Activated naive CD4-positive, alpha-beta T cell treated with Interleukin-2 at 50 U/mL for 16 hours (primary cell): ENCODE results near the gene LRRC36.
"Not testable (repeated sequence)": the region's sequence is repeated elsewhere in the genome, so short reads cannot be mapped to it uniquely, and the experiment has no call there.

ENCODE experiments used
- DNase-seq: peaks from one replicate; pipeline ENCODE4 v3.0.0-alpha.2; 2020

The LRRC36 gene

DNA sequence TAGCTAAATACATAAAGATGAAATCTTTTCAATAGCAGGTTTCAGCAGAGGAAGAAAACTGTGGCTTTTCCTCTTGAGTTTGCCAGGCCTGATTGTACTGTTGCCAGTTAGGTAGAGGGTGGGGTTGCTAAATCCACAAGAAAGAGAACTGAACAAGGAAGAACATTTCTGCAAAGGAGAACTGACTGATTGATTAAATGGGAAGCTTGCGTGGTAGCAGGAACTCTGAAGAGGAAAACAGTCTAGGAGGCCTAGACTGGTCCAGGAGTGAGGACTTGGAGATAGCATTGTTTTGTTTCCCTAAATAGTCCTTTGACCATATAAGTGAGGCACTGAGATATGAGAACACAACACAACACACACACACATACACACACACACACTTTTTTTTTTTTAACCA lies 18.8 kb downstream of the LRRC36 start:
- no peak for DNase-seq

DNA sequence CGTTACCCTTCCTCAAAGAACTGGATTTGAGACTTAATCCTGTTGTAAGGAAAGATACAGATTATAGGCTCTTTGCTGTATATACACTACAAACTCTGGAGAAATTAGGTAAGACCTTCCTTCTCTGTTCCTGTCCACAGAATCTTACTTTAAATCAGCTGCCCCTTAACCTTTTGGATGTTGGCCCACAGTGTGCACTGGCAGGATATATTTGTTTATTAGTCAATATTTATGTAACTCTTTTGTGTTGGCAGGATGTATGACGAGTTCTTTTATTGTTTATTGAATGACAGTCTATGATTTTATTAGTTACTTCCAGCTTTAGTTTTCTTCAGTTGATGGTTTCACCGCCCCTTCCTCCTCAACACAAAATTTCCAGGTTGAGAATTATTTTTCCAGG lies 19.7 kb downstream of the LRRC36 start:
- no peak for DNase-seq

DNA sequence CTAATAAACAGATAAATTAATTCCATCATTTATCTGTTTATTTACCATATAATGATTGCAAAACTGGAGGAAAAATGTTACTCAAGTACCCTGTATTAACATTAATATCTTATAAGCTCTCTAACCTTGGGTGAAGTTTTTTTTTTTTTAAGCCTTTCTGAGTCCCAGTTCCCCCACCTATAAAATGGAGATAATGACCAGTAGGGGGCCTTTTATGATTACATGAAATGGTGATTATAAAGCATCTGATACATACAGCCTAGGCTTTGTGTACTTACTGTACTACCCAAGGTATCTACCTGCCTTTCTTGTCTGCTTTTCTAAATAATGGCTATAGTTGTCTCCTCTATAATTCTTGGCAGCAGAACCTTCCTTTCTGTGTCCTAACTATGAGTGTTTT lies 22.6 kb downstream of the LRRC36 start:
- DNase-seq, result no peak

DNA sequence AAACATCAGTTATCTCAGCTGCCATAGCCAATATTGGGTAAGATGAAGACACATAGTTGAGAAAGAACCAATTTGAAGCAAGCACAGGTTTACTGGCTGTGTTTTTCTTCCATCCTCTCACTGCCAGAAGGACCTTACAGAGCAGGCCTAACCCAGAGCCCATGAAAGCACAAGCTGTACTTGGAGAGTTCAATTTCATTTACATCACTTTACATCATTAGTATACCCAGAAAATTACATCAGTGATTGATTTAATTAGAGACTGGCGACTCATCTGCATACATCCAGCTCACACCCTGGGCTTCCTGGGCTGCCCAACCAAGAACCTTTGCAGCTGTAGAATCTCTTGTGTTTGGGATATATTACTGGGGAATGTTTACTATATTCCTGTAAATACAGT lies 23.7 kb downstream of the LRRC36 start:
- no peak for DNase-seq

DNA sequence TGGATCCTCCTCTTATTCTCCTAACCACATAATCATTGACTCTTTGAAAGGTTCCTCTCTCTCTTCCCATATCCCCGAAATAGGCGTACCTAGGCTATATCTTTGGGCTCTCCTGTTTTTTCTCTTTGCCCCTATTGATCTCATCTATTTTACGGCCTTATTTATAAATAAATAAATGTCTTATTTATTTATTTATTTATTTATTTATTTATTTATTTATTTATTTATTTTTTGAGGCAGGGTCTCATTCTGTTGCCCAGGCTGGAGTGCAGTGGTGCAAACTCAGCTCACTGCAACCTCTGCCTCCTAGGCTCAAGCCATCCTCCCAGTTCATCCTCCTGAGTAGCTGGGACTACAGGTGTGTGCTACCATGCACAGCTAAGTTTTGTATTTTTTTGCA lies 25.8 kb downstream of the LRRC36 start:
- DNase-seq, result not testable (repeated sequence)

GRCh38 chr16:67356396-67356795 lies 29.8 kb downstream of the LRRC36 start:
- DNase-seq, result no peak

DNA sequence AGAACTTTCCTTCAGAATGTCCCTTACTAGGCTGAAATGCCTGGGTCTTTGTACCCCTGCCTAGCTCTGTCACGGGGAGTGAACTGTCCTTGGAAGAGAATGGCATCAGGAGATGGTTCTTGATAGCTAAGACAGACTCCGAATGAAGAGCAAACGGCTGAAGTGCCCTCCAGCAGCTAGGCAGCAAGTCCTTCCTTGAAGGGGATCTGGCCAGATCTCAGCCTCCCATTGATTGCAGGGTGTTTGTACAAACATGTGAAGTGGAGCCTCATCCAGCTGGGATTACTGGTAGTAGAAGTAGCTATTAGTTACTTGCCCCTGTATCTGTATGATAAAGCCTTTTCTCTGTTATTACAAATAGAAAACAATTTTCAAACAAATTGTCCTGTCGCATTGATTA lies 30.9 kb downstream of the LRRC36 start:
- DNase-seq, result no peak

- DNase-seq, result not testable (repeated sequence)
Measured at GRCh38 chr16:67359540-67360269, 33.1 kb downstream of the LRRC36 start.

DNA sequence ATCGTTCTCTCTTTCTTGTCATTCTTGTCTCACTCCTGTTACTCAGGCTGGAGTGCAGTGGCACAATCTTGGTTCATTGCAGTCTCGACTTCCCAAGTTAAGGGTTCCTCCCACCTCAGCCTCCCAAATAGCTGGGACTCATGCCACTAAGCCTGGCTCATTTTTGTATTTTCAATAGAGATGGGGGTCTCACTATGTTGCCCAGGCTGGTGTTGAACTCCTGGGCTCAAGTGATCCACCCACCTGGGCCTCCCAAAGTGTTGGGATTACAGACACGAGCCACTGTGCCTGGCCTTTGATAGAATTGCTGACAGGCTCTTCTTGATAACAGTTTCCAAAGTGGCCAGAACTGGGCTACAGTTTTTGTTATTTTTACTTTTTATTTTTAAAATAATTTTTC lies 34.4 kb downstream of the LRRC36 start:
- no peak for DNase-seq

GRCh38 chr16:67364600-67365235 lies 38.1 kb downstream of the LRRC36 start:
- no peak for DNase-seq

DNA sequence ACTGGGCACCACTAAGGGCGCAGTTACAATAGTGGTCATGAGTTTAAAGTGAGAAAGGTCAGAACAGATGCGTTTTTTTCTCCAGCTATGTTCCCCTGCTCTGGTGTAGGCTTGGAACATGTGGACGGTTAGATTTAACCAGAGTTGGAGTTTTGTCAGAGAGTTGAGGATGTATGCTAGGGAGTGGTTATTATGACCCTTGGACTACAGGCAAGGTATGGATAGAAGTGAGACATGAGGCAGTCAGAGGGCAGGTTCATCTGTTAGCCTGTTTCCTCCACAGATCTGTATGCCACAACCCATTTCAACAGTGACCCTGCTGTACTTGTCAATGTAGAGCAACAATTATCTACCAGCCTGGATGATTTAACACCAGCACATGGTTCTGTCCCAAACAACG lies 44.0 kb downstream of the LRRC36 start:
- DNase-seq, result no peak

GRCh38 chr16:67372664-67373063 lies 46.0 kb downstream of the LRRC36 start:
- no peak for DNase-seq

DNA sequence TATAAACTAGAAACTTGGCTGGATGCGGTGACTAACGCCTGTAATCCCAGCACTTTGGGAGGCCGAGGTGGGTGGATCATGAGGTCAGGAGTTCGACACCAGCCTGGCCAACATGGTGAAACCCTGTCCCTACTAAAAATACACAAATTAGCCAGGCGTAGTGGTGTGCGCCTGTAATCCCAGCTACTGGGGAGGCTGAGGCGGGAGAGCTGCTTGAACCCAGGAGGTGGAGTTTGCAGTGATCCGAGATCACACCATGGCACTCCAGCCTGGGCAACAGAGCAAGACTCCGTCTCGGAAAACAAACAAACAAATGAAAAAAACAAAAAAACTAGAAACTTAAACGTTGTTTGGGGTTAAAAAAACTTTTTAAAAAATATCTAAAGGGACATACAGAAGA lies 49.4 kb downstream of the LRRC36 start:
- not testable (repeated sequence) for DNase-seq

DNA sequence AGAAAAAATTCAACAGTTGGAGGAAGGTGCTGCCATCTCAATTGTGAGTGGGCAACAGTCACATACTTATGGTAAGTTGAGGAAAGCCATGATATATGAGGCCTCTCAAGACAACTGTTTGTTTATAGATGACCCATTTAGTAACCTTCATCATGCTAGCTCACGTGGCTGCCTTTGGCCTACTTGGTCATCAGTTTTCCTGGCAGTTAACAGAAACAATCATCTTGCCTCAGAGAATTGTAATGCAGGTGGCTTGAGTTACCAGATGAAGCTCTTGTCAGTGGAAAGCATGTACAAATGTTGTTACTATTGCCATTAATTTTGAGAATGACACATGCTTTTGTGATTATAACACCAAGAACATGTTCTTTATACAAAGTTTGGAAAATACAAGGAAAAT lies 52.0 kb downstream of the LRRC36 start:
- DNase-seq, result no peak

DNA sequence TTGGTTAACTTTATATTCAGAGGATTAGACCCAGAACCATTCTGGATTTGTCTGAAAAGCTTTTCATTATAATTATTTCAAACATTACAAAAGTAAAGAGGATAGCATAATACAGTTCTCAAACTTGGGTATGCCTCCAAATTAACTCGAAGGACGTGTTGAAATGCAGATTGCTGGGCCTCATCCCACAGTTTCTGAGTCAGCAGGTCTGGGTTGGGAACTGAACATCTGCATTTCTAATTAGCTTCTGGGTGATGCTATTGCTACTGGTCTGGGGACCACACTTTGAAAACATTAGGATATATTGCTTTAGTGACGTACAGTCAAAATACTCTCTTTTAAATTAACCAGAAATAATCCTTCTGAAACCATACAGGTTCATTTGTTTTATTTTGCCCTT lies 56.7 kb downstream of the LRRC36 start:
- no peak for DNase-seq

DNA sequence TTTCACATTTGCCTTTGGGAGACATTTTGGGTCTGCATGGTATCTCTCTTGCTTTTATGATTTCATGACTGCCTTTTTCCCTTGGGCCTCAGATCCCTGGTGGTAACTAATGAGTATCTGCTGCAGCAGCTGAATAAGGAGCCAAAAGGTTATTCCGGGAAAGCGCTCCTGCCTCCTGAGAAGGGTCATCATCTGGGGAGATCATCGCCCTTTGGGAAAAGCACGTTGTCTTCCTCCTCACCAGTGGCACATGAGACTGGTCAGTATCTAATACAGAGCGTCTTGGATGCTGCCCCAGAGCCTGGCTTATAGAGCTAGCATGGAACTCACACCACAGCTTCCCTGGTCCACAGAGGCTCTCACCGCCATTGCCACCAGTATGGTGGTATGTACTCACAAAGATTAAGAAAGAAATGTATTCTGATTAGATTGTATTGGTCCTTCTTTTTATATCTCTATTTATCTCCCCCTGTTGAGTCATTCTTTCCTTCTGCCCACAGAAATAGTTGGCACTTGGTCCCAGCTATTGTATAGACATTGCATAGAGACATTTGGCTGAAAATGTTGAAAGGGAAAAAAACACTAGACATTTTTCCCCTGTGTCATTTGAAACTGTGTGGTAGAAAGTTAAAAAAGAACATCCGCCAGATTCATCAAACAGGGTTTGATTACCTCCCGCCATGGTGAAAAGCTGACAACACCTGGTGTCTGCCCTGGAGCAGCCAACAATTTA lies 58.3 kb downstream of the LRRC36 start:
- no peak for DNase-seq

GRCh38 chr16:67386861-67387455 lies 60.3 kb downstream of the LRRC36 start:
- no peak for DNase-seq

GRCh38 chr16:67387479-67388079 lies 61.0 kb downstream of the LRRC36 start:
- no peak for DNase-seq

DNA sequence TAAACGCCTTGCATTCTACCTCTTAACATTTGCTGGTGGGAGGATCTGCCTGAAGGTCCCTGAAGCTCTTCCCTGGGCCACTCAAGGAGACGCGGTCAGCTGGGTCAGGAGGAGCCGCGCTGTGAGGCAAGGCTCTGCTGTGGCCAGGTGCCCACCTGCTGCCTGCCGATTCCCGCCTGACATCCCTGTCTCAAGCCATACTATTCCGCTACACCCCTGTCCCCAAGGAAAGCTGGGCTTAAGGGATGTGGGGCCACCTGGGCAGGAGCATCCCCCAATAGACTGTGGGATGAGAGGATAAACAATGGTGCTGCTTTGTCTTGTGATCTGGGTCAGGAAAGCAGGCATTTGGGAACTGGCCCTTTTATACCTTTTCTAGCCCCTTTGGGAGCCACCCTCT lies 61.6 kb downstream of the LRRC36 start:
- DNase-seq, result no peak

- no peak for DNase-seq
Measured at GRCh38 chr16:67388591-67388990, 62.0 kb downstream of the LRRC36 start.

DNA sequence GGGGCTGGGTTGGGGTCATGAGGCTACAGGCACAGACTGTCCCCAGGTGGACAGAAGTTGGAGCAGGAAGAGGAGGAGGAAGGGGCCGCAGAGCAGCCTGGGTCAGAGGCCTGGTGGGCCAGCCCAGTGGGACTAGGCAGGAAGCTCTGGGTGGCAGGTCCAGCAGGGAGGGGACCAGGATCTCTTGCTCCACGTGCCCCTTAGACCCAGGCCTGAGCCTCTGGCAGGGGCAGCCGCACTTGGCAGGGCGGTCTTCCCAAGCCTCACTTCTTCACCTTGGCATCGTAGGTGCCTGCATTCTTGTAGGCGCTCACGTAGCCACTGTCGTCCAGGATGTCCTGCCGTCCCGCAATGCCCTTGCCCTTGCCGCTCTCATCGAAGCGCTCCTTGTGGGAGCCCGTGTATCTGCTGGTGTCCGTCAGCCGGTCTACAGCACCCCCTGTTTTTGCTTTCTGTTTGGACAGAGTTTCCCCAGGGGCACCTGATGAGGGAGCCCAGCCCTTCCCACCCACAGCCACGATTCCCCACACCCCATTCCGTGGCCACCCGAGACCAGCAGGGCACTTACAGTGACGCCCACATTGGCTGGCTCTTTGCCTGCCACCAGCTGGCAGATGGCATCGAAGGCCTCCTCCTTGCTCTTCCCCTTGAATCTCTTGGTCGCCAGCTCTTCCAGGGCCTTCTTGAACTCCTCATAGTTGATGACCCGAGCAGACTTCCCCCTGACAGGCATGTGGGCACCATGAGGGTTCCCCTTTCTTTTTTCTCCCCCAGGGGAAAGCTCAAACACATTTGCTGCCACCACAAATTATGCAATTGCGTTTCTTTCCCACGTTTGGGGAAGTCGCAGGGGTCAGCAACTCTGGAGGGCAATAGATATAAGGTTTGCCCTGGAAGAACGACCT lies 63.5 kb downstream of the LRRC36 start:
- no peak for DNase-seq

DNA sequence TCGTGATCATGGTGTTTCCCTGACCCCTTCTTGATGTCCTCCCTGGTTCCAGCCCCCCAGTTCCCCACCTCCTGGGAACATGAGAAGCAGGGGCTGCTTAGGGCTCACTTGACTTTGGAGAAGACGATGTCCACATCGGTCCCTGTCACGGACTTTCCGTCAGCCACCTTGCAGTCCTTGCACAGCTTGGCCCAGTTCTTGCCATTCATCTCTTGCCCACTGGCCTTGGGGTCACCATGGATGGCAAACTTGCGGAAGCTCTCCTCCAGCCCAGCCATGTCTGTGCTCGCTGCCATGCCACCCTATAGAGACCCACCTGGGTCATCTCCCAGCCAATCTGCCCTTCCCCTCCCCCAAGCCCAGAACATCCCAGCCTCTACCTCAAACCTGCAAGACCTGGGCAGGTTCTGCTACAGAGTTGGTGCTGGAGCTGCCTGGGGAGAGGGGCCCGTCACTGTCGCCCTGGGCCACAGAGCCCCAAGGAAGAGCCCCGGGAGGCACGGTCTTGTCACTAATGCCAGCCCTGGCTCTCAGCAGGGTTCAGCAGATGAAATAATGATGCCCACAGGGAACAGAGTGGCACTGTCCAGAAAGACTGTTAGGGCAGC lies 64.3 kb downstream of the LRRC36 start:
- no peak for DNase-seq
